ENCODE data around the gene SEMA5B.

Gene SEMA5B

DNA sequence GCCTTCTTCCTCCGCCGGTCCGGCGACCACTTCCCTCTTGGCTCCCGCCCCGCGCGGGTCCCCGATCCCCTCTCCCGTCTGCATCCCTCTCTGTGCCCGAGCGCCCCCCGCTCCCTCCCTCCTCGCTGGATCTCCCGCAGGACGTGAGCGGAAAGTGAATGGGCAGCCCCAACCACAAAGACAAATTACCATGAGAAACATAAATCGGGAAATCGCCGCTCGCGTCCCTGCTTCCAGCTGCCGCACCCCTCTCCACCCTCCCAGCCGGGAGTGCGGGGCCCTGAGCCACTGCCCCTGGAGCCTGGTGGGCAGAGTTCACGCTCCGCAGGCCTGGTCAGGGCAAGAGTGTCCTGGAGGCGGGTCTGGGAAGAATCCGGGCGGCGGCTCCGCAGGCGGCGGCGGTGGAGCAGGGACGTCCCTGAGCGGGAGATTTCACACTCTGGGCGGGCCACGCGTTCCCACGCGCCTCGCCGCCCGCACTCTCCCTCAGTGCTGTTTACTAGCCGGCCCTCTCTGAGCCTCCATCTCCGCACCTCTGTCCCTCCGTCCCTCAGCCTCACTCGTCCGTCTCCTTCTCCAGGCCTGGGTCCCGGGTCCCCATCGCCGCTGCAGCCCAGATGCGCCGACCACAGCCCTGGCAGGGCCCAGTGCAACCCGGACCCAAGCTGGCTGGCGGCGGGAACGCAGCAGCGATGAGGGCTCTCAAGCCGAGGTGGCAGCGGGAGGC, 835 bp downstream of the SEMA5B start:
- no peak for DNase-seq (ENCODE audit: low read depth, low spot score)

DNA sequence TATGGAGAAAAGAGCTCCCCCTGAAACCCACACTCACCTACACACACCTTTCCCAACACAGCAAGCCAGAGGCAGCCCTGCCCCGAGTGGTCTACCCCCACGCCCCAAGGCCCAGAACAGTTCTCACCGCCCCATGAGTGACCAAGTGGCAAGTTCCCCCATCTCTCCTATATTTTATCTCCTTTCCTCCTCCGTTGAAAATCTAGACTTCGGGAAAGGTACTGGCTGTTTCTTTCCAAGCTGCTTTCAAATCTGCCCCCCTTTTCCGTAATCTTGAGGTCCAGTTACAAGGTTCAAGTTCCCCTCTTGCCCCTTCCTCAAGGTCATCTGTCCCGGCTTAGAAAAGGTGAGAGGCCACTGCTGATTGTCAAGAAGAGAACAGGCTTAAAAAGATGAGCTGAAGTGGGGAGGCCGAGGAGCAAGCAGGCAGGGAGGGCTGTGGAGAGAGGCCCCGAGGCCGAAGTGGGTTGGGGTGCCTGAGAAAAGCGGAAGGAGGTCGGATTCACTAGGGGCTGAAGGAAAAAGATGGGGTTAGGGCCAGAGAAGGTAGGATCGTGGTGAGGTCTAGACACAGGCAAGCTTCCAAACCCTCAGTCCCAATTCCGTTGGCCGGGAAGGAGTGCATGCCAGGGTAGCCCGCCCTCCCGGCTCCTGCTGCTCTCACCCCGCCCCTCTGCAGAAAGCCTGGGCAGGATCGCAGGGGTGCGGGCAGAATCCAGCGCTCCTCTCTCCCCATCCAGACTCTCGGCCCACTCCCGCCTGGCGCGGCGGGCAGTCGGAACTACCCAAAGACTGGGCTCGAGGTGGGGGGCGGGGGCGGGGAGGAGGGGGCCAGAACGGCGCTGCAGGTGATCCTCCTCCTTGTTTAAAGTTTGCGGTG, 1.7 kb downstream of the SEMA5B start:
- DNase-seq (ENCODE audit: low read depth, low spot score), result no peak

DNA sequence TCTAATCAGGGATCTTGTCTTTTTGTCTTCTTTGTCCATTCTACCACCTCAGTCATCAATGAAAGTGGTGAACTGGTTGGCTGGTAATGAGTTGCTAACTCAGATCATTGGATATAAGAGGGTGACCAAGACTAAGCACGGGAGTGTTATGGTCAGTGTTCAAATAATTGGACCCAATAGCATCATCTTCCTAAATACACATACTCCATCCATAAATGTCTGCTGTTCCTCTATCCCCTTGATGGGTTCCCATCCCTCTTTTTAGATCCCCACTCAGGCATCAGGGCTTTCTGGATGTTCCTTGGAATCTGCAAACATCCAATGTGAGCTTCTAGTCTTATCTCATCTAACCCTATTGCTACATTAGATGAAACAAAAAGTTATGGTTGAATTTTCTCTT, 3.5 kb downstream of the SEMA5B start:
- DNase-seq (ENCODE audit: low read depth, low spot score), result no peak

DNA sequence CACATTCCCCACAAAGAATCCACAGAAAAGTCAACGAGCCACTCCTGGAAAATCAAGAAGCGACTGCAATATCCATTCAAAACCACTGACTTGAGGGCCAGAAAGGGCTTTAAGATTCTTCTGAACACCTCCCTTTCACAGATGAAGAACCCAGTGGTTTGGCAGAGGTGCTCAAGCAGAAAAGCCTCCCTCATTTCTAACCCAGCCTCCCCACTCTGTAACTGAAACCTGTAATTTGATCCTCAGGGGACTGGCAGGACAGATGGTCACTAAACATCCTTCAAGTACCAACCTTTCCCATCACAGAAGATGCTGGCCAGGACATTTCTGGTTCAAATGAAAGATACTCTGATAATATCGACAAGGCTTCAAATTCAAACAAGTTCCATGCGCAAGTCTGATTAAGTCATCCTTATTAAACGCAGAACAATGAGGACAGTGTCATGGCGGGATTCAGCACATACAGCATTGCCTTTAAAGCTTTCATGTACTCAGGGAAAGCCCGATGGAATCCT, 5.5 kb downstream of the SEMA5B start:
- no peak for DNase-seq (ENCODE audit: low read depth, low spot score)

DNA sequence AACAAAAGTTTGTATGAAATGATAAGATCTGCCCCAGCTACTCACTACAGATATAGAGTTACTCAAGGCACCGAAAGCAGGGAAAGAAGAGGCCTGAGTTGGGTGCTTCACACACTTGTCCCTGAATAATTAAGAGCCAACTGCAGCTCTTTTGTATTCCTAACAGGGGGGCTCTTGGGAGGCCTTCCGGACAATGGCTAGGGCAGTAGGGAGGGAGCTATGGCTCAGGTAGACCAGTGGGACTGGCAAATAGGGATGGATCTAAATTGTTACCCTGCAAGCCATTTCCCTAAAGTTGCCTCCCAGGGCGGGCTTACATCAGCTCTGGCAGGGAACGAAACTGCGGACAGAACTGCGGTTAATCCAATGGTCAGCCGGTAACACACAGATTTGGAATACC, 6.2 kb downstream of the SEMA5B start:
- DNase-seq (ENCODE audit: low read depth, low spot score), result no peak

DNA sequence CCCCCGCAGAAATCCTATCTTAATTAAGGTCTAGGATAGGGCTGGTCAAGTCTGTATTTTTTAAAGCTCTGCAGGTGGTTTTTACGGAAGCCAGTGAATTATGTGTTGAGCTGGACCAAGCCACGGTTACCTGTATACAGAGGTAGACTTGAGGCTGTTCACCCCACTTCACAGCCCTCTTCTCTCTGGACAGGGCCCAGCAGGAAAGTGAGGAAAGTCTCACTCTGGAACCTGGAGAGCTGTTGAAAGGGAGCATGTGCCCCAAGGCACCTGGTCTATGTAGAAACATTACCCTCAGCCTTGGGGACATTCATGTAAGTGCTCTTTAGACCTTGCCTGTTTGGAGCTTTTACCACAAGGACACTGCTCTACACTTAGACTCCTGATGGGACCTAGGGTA, 6.9 kb downstream of the SEMA5B start:
- no peak for DNase-seq (ENCODE audit: low read depth, low spot score)

DNA sequence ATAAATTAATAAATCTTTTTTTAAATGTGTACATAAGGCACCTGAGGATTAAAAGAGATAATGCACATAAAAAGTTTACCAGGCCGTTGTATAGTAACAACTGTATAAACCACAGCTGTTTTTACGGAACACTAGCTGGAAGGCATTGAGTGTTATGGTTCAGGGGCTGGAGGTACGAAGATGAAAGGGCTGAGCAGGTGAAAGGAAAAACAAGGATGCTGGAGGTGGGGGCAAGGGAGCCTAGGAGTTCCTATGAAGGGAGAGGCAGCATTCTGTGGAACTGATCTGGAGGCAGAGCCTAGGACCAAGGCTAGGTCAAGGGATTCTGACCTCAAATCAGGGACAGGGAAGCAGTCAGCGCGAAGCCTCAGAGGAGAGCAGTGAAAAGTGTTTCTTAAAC, 8.0 kb downstream of the SEMA5B start:
- DNase-seq (ENCODE audit: low read depth, low spot score), result no peak

DNA sequence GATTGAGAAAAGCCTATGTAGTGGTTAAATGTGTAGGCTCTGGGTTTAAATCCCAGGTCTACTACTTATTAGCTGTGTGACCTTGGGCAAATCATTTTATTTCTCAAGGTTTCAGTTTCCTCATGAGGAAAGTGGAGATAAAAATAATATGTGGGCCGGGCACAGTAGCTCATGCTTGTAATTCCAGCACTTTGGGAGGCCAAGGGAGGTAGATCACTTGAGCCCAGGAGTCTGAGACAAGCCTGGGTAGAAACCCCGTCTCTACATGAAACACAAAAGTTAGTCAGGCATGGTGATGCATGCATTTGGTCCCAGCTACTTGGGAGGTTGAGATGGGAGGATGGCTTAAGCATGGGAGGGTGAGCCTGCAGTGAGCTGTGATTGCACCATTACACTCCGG, 8.4 kb downstream of the SEMA5B start:
- DNase-seq (ENCODE audit: low read depth, low spot score), result no peak

DNA sequence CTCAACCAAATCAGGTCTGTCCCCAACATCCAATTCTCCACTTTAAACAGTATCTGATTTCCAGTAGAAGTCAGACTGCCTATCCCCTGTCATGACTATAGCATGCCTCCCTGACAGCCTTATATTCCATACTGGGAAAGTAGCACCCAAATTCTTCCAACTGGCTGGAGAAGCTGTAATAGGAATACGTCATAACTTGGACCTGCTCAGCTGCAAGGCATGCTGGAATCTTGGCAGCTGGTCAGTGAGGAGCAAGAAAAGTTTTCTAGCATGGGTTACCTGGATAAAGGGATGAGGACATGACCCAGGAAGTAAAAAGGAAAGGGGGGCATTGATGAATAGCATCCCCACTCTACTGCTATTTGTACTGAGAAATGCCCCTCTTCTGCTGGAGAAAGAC, 8.9 kb downstream of the SEMA5B start:
- no peak for DNase-seq (ENCODE audit: low read depth, low spot score)

DNA sequence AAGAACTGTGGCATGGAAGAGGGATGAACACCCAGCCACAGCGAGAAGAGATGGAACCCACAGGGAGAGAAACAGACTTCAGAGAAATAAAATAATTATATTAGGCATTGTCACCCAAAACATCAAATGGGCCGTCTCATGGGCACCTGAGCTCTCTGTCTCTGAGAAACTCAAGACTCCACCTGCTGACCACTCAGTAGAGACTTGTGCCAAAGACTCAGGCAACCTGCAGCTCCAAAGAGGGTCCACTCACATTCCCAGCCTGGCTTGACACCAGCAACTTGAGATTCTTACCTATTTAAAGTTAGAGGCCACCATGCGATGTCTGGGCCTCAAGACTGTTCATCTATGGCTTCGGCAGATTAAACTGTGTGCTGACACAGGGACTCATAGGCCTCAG, 12.0 kb downstream of the SEMA5B start:
- no peak for DNase-seq (ENCODE audit: low read depth, low spot score)

DNA sequence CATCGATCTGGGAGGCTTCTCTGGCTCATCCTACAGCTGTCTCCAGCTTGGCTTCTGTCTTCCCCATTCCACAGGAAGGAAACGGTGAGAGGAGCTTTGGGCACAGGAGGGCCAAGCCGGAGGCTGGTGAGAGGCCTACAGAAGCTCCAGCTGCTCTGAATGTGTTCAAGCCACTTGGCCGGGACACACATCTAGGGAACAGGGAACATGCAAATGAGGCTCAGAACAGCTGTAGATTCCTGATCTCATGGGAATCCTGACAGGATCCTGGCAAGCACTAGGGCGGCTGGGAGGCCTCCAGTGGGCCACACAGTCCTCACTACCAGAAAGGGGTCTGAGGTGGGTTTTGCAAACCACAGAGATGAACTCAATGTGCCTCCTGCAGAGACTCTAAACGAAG, 13.7 kb downstream of the SEMA5B start:
- DNase-seq (ENCODE audit: low read depth, low spot score), result no peak

DNA sequence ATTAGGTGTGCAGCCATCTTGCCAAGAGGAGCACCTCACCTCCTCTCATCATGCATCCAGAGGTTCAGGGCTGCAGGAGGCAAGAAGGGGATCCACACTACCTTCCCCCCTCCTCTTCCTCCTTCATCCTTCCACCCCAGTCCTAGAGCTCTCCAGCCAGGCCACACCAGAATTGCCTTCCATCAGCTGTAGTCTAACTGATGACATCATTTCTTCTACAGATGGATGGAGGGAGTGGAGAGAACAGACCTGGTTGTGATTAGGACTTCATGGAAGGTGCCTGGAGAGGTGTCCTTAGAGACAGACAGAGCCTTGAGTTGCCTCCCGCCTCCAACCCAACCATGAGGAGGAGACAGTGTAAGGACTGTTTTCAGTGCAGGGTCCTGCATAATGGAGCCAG, 14.9 kb downstream of the SEMA5B start:
- no peak for DNase-seq (ENCODE audit: low read depth, low spot score)

DNA sequence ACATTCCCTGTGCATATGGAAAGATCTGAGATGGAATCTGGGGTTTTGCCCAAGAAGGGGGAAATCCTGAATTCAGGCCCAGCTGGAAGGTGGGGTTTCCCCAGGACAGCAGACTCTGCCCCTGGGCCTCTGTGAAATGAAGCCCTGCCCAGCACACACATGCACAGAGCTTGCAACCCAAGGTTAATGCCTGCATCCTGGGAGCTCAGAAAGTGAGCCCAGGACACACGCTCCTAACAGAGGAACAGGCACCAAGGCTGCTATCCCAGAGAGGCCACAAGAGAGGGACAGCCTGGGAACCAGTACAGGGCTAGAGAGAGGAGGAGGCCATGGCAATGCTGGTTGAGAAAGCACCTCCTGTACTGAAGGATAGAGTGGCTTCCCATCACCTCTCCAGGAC, 16.1 kb downstream of the SEMA5B start:
- no peak for DNase-seq (ENCODE audit: low read depth, low spot score)

DNA sequence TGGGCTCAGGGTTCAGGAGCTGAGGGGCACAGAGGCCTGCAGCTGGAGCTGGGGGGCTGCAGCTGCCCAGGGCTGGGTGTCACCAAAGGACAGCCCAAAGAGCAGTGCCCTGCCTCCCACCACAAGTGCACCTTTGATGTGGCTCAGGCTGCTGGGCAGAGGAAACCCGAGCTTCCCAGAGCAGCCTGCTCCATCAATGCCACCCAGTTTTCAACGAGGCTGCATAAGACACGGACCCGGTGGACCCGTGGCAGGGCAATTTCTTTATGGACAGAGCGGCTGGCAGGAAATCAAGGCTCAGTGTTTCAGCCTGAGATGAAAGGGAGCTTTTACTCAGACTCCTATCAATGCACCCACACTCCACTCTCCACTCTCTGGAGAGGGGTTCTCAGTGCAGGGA, 18.7 kb downstream of the SEMA5B start:
- DNase-seq (ENCODE audit: low read depth, low spot score), result no peak

DNA sequence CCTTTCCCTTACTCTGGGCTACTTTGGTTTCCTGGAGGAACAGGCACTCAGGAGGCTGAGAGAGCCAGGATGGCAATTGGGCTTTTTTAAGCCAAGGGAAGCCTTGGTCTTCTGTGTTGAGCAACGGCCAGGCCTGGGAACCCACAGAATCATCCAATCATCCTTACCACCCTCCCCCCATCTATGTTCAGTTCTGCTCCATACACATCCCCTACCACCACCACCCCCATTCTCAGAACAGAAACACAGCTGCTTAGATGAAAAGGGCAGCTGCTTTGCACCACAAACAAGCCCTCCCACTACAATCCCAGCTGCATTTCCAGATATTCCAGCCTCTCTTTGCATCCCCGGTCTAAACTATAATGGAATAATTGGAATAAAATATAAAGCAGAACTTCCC, 21.0 kb downstream of the SEMA5B start:
- DNase-seq (ENCODE audit: low read depth, low spot score), result no peak

DNA sequence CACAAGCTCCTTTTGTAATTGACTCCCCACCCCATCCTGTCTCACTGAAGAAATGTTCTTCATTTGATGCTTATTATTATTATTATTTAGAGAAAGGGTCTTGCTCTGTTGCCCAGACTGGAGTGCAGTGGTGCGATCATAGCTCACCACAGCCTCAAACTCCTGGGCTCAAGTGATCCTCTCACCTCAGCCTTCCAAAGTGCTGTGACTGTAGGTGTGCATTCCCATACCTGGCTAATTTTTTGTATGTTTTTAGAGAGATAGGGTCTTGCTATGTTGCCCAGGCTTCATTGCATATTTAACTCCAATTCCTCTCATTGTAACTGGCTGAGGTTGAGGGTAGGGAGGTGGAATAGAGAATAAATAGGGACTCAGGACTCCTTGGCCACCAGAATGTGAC, 22.3 kb downstream of the SEMA5B start:
- no peak for DNase-seq (ENCODE audit: low read depth, low spot score)

DNA sequence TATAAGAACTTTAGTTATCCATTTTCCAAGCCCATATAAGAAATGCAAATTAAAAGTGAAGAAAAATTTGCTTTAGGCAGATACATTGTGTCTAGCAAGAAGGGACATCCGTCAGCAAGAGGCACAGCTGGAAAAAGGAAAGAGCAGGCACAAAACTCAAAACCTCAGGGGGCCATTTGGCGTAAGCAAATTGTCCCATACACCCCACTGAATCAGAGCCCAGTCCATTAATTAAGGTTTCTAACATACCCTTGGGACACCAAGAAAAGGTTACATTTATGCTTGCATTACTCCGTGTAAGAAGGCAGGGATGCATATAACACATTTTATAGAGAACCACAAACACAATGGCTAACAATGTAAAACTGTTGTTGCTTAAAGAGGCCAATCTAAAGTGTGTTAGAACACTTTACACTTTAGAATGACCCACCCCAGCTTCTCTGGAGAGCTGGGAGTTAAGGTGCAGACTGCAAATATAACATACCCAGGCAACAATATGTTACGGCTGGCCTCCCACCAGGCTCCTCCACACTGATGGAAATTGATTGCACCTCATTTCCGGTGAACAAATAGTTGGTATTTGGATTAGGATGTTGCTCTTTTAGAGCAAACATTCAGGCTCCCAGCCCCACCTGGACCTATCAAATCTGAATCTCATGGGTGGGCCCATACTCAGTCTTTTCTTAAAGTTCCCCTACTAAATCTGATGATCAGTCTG, 23.2 kb downstream of the SEMA5B start:
- DNase-seq (ENCODE audit: low read depth, low spot score), result no peak

DNA sequence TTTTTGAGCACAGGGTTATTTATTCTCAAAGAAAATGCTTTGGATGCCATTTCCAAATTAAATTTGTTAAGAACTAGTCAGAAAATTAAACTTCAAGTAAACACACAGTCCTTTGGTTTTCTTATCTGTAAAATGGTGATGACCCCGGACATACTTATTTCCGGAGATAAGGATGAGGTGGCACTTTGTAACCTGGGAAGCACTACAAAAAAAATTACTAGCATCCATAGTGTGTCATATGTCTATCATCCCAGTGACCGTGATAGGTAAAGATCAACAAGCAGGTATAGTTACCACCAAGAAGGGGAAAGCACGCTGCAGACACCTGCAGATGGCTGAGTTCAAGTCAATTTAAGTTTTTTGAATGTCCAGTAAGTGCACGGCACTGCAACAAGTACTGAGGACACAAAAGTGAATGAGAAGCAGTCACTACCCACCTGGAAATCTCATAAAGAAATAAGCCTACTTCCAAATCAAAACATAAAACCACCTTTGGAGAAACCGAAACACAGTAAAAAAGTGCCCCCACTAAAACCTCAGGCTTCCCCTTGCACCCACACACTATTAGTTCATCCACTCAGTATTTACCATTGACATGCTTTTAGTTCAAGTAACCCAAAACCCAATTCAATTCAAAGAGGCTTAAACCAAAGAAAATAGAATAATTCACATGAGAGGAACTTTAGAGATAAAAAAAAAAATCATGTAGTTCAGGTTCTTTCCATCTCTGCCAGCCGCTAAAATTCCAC, 24.6 kb downstream of the SEMA5B start:
- no peak for DNase-seq (ENCODE audit: low read depth, low spot score)

DNA sequence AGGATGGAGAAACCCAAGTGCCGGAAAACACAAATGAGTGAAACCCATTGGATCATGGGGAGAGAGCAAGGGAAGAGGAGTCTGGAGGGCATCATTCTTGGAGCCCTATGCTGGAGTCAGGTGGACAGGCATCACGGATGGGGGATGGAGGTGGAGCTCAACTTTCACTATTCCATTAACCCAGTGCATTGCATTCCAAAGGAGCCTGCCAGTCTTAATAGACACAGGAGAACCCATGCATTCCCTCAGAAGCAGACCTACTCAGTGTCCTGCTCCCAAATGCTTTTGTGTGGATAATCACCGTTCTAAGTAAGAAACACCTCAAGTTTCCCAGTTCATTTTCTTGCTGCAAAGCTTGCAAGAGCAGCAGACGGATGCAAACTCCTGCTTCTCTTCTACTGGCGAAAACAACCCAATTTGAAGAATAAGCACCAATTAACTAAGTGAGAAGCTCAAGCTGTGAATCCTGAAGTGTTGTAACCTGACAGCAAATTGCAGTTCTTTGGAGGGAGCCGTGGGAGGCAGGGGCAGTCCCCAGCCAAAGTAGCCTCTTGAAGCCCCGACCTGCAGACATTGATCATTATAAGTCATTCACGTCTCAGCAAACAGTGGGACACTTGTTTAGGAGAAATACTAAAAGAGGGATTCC, 25.3 kb downstream of the SEMA5B start:
- DNase-seq (ENCODE audit: low read depth, low spot score), result no peak

DNA sequence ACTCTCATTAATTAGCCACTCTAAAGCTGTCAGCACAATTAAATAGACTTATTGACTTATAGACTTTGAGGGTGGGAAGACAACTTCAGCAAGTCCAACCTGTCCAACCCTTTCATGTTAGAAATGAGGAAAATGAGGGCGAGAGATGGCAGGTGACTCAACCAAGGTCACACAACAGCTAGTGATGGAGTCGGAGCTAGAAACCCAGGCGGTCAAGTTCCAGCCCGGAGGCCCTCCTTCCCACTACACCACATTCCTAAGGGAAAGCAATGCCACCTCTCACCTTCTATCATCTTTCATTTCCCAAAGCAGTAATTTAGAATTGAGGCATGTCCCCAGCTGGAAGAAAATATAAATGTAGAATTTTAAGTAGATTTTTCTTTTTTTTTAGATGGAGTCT, 28.7 kb downstream of the SEMA5B start:
- DNase-seq (ENCODE audit: low read depth, low spot score), result no peak

DNA sequence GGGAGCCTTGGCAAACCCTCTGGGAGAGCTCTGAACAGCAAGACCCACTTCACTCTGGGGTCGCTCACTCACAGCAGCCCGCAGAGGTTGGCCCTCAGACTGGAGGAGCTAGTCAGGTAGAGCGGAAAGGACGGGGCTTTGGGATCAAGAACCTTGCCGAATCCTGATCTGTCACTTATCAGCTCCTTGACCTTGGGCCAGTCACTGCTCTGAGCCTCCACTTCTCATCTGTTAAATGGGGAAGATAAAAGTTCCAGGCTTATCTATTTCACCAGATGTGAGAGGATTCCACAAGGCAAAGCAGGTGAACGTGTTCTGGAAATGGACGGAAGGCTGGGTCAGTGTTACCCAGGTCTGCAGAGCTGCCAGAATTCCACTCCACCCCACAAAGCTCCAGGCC, 29.4 kb downstream of the SEMA5B start:
- DNase-seq (ENCODE audit: low read depth, low spot score), result no peak
